ENCODE results near the gene LARP4.

The LARP4 gene

DNA sequence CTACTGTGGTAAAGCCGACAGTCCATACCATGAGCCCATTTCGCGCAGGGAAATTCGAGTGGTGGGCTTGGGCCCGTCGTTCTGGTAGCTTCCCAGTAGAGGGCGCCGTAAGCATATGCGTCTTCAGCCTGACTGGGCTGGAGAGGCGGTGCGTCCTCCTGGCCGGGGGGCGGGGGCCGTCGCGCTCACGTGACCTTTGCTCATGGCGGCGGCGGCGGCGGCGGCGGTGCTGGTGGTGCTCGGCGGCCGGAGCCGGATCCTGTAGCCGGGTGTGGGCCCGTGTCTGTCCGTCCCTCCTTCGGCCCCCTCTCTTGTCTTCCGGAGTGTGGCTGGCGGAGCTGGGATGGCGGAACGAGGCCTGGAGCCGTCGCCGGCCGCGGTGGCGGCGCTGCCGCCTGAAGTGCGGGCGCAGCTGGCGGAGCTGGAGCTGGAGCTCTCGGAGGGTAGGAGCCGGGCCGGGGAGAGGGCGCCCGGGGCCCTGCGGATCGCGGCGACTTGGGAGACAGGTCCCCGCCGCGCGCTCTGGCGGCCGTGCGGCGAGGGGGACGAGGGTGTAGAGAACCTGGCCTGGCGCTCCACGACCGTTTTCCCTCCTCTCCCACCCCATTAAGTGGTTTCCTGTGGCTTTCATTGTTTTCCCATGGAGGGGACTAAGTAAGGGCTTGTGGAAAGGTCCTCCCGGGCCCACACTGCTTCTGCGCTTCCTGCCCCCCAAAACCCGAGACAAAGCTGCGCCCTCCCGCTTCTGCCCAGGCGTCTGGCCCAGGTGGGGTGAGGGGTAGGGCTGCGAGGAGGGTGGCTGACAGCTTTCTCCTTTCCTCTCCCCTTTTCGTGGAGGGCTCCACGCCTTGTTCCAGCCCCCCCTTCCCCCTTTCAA, 104.4 kb downstream of the LARP4 start, which contains the start of gene DIP2B:
Gene DIP2B, plus strand, starts transcription at position 188 of the 877 bp plus-strand sequence. Its CDS starts 156 bp downstream, at position 344.
- peaks cover 0 to 4% of the 10 kb centered on the region in 2 donors for H3K9me3 Mint-ChIP-seq
- H3K4me3 Mint-ChIP-seq: peak within 1 kb of the TSS; percentile 83 to 99
- peak within 1 kb of the TSS; percentile 87 to 98 for H3K27ac Mint-ChIP-seq
- peaks cover 47% of the 10 kb centered on the region for H3K4me1 Mint-ChIP-seq
- no peaks in the 10 kb centered on the region for H3K27me3 Mint-ChIP-seq
- peak; percentile 94 for ATAC-seq
- peak; percentile 95 to 96 for DNase-seq

DNA sequence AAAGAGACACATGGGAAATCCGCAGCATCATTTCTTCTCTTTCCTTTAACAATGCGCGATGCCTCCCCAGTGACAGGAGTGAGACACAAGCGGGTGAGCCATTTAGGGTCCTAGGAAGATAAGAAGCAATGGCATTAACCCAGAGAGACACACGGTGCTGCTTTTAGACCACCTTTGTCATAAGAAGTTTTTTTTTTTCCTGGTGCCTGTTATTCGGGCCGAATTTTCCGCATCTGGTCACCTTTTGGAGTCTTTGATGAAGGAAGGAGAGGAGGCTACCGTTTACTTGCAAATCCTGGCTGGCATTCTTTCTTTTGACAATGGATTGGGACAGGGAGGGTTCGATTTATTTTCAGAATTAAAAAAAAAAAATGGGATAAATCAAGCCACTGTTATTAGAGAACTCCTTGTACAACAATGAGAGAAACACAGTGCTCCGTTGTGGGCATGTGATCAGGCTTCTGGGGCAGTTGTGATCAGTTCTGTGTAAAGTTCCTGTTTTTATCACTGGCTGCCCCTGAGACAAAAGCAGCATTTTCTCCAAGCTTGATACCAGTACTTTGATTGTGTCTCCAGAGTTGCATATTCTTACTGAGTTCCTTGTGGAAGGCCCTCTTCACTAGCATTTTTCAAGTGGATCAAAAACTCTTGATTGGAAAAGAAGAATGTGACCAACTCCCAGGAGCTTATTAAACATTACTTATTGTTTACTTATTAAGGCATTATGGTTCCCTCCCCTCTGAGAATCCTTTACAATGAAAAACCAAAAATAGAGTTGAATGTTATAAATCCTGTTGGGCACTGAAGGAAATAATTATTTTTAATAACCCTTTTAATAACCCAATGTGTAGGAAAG, 105.2 kb downstream of the LARP4 start:
- H3K9me3 Mint-ChIP-seq: peaks cover 0 to 3% of the 10 kb centered on the region in 2 donors
- peak overlapping the region; percentile 83 to 99 for H3K4me3 Mint-ChIP-seq
- ATAC-seq (no peak), DNase-seq (no peak)
- H3K27me3 Mint-ChIP-seq: no peaks in the 10 kb centered on the region
- H3K27ac Mint-ChIP-seq: peak overlapping the region; percentile 87 to 98
- peaks cover 53% of the 10 kb centered on the region for H3K4me1 Mint-ChIP-seq

DNA sequence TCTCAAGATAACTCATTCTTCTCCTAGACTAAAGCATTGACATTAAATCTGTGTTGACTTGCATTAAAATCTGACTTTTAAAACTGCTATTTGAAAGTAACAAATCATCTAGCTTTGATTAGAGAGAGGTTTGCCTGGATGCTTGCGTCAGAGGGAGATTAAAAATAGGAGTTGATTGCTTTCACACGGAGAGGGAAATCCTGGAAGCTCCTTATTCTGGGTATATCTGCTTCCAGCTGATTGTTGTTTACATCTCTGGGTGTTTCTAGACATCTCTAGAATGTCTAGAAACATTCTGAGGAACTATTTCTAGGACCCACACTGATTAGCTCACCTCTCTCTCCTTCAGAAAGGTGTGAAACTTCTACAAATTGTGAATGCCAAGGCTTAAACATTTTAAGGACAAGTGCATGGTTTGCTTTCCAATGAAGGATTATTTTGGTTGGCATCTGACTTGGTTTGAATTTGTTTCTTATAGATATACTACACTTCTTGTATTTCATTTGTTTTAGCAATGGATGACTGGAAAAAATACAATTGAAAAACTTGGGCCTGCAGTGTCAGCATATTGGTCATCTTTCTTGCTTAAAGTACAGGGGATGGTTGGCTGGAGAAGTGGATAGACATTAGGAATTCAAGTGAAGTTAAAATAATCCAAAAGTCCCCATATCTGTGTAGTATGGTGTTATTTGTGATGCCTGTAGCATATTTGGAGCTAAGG, 106.2 kb downstream of the LARP4 start:
- DNase-seq: no peak
- Mint-ChIP-seq H3K4me3 (peak overlapping the region; percentile 83 to 99), H3K27me3 (no peaks in the 10 kb centered on the region), H3K27ac (no peak overlapping the region), H3K4me1 (peaks cover 53% of the 10 kb centered on the region), H3K9me3 (no peaks in the 10 kb centered on the region)
- no peak for ATAC-seq

DNA sequence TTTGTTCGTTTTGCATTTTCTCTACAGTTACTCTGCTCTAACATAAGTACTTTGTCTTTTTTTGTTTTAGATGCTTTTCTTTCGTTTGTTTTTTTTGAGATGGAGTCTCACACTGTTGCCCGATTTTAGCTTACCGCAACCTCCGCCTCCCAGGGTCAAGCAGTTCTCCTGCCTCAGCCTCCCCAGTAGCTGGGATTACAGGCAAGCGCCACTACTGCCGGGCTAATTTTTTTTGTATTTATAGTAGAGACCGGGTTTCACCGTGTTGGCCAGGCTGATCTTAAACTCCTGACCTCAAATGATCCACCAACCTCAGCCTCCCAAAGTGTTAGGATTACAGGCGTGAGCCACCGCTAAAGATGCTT, 106.8 kb downstream of the LARP4 start:
- H3K27ac Mint-ChIP-seq: peak overlapping the region; percentile 13 to 20
- peaks cover 56% of the 10 kb centered on the region for H3K4me1 Mint-ChIP-seq
- no peaks in the 10 kb centered on the region for H3K9me3 Mint-ChIP-seq
- H3K4me3 Mint-ChIP-seq: peak overlapping the region; percentile 83 to 99
- no peaks in the 10 kb centered on the region for H3K27me3 Mint-ChIP-seq
- ATAC-seq (no peak), DNase-seq (no peak)

DNA sequence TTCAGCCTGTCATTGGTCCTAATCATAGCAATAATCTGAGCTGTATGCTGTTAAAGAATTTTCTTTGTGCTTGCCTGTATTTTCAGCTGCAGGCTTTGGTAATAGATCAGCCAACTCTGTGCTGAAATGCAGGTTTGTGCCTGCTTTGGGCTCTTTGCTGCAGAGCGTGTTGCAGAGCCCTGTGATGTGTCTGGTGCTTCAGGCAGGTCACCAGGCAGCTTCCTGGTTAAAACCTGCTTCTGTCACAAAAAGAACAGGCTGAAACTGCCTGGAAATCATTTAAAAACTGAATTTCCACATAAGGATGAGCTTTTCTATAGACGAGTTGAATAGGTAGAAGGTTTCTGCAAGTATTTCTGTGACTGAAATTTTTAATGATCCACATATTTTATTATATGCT, 107.2 kb downstream of the LARP4 start:
- ATAC-seq (no peak), DNase-seq (no peak)
- Mint-ChIP-seq H3K9me3 (no peaks in the 10 kb centered on the region), H3K27me3 (no peaks in the 10 kb centered on the region), H3K4me3 (peak overlapping the region; percentile 83 to 99), H3K27ac (peak overlapping the region in 1 of 2 donors; percentile 37), H3K4me1 (peaks cover 60% of the 10 kb centered on the region)

DNA sequence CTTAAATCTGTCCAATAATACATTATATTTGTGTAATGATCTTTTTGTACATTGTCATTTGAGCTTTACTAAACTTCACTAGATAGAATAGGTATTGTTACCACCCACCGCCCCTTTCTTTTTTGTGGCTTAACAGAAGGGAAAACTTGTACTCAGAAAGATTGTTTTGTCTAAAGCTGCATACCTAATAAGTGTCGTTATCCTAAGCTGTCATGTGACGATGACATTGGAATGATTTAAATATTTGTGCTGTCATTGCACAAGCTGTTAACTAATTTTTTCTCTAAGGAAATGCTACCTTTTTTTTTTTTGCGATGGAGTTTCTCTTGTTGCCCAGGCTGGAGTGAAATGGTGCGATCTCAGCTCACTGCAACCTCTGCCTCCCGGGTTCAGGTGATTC, 107.7 kb downstream of the LARP4 start:
- DNase-seq (no peak), ATAC-seq (no peak)
- no peaks in the 10 kb centered on the region for H3K9me3 Mint-ChIP-seq
- H3K4me3 Mint-ChIP-seq: peak overlapping the region; percentile 83 to 99
- peaks cover 62% of the 10 kb centered on the region for H3K4me1 Mint-ChIP-seq
- H3K27me3 Mint-ChIP-seq: no peaks in the 10 kb centered on the region
- H3K27ac Mint-ChIP-seq: peak overlapping the region in 1 of 2 donors; percentile 86

DNA sequence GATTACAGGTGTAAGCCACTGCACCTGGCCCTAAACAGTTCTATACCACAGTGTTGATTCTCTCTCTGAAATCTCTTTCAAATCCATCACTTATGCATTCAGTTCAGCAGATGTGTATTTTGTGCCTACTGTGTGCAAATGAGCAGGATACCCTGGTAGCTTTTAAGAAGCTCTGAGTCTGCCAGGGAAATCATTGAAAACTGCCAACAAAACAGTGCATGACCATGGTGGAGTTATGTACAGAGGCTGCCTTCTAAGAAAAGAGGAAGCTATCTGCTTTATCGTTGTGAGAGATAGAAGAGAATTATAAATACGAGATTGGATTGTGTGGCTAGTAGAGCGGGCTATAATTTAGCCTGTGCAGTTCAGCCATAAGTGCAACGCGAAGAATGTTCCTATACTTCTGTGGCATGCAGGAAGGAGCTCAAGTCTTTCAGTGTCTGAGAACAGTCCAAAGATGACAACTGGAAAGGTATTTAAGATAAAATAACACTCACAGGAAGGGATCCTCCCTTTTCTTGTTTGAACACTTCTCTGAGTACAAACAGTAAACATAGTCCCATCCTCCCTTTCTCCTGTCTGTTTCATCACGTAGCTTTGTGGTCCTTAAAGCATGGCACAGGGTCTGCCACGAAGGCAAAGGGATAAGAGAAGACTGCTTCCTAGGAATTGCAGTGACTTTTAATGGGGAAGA, 108.4 kb downstream of the LARP4 start:
- DNase-seq (no peak), ATAC-seq (no peak)
- Mint-ChIP-seq H3K27me3 (no peaks in the 10 kb centered on the region), H3K9me3 (no peaks in the 10 kb centered on the region), H3K4me3 (peak overlapping the region; percentile 83 to 99), H3K27ac (peak overlapping the region in 1 of 2 donors; percentile 86), H3K4me1 (peaks cover 67% of the 10 kb centered on the region)

DNA sequence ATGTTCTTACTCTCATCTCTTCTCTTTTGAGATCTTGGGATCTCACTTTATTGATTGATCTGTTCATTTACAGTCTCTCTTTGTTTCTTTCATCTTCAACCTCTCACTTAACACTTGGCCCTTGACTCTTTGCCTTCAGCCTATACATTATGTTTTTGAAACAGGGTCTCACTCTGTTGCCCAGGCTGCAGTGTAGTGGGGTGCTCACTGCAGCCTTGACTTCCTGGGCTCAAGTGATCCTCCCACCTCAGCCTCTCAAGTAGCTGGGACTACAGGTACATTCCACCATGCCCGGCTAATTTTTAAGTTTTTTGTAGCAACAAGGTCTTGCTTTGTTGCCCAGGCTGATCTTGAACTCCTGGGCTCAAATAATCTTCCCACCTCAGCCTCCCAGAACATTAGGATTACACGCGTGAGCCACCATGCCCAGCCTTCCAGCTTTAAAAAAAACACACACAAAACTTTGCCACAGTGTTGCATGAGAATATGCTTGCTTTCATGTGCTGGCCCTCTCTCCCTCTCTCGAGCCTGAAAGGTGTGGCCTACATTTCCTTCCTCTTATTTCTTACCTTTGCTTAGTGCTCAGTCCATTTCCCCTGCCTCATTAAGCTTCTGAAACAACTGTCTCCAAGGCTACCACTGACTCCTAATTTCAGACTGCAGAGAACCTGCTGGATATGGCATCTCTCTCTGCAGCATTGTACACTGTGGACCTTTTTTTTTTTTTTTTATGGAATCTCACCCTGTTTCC, 114.0 kb downstream of the LARP4 start:
- Mint-ChIP-seq H3K4me3 (peak overlapping the region in 1 of 2 donors; percentile 18), H3K27ac (peak overlapping the region; percentile 13 to 58), H3K9me3 (no peaks in the 10 kb centered on the region), H3K27me3 (no peaks in the 10 kb centered on the region), H3K4me1 (peaks cover 62% of the 10 kb centered on the region)
- DNase-seq (no peak), ATAC-seq (no peak)

DNA sequence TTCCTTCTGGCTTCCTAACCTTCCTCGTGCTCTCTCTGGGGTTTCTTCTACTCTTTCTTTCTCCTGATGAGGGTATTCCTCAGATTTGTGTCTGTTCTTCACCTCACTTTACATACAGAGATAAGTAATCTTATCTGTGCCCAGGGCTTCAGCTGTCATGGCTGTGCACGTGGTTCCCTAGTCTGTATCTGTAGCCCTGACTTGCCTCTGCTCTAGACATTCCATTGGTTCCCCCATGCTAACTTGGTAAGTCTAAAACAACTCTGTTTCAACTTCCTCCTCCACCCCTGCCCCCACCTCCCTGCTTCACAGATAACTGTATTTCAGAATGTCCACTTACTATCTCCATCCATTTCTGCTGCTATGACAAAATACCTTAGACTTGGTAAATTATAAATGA, 114.9 kb downstream of the LARP4 start:
- Mint-ChIP-seq H3K27me3 (no peaks in the 10 kb centered on the region), H3K4me3 (peak overlapping the region; percentile 1 to 35), H3K9me3 (no peaks in the 10 kb centered on the region), H3K27ac (peak overlapping the region; percentile 14 to 28), H3K4me1 (peaks cover 62% of the 10 kb centered on the region)
- ATAC-seq: no peak
- no peak for DNase-seq

DNA sequence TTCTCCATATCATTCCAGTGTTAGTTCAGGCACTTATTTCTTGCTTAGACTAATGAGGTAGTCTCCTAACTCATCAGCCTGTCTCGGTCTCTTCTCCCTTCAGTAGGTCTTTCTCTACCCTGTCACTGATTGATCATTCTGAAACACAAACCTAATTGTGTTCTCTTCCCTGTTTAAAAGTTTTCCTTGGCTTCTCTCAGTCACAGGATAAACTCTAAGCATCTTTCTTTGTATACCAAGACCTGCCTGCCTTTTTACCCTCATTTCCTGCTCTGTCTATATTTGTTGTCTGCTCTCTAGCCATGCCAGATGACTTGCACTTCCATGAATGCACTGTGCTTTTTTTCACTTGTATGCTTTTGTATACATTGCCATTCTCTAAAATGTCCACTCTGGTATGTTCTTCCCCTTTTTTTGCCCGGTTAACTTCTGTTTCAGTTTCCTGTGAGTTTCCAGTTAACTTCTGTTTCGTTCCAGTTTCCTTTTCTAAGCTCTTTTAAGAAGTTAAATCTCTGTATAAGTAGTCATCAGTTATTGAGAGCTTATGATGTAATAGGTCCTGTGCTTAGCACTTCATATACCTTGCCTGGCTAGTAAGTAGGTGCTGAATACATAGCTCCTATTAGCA, 116.8 kb downstream of the LARP4 start:
- H3K27me3 Mint-ChIP-seq: no peaks in the 10 kb centered on the region
- no peaks in the 10 kb centered on the region for H3K9me3 Mint-ChIP-seq
- peaks cover 69% of the 10 kb centered on the region for H3K4me1 Mint-ChIP-seq
- H3K27ac Mint-ChIP-seq: no peak overlapping the region
- DNase-seq (no peak), ATAC-seq (peak; percentile 96)
- no peak overlapping the region for H3K4me3 Mint-ChIP-seq

DNA sequence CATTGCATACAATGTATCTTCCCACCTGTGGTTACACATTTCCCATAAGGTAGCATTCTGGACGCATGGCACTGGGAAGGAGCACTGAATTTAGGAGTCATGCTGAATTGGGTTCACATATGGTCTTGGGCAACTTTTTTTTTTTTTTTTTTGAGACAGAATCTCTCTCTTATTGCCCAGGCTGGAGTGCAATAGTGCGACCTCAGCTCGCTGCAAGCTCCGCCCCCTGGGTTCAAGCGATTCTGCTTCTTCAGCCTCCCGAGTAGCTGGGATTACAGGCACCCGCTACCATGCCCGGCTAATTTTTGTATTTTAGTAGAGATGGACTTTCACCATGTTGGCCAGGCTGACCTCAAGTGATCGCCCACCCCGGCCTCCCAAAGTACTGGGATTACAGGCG, 117.4 kb downstream of the LARP4 start:
- Mint-ChIP-seq H3K27me3 (no peaks in the 10 kb centered on the region), H3K4me1 (peaks cover 69% of the 10 kb centered on the region), H3K27ac (no peak overlapping the region), H3K9me3 (no peaks in the 10 kb centered on the region), H3K4me3 (no peak overlapping the region)
- no peak for DNase-seq
- ATAC-seq: peak; percentile 19

DNA sequence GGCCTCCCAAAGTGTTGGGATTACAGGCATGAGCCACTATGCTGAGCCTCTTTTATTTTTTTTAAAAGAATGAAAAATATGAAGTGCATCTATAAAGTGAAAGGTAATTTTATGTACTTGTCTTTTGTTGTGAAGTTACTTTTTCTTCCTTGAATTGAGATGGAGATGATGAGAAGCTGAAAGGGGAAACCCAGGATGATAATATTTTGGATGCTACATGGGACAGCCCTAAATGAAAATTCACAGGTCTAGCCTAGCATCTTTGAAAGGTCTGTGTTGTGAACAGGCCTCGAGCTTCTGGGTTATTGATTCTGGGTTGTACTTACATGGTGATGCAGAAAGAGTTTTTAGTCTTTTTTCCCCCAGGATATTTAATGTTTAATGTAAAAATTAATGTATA, 118.7 kb downstream of the LARP4 start:
- no peaks in the 10 kb centered on the region for H3K9me3 Mint-ChIP-seq
- H3K27me3 Mint-ChIP-seq: no peaks in the 10 kb centered on the region
- peaks cover 66% of the 10 kb centered on the region for H3K4me1 Mint-ChIP-seq
- peak overlapping the region in 1 of 2 donors; percentile 54 for H3K27ac Mint-ChIP-seq
- ATAC-seq (no peak), DNase-seq (no peak)
- peak overlapping the region in 1 of 2 donors; percentile 78 for H3K4me3 Mint-ChIP-seq

DNA sequence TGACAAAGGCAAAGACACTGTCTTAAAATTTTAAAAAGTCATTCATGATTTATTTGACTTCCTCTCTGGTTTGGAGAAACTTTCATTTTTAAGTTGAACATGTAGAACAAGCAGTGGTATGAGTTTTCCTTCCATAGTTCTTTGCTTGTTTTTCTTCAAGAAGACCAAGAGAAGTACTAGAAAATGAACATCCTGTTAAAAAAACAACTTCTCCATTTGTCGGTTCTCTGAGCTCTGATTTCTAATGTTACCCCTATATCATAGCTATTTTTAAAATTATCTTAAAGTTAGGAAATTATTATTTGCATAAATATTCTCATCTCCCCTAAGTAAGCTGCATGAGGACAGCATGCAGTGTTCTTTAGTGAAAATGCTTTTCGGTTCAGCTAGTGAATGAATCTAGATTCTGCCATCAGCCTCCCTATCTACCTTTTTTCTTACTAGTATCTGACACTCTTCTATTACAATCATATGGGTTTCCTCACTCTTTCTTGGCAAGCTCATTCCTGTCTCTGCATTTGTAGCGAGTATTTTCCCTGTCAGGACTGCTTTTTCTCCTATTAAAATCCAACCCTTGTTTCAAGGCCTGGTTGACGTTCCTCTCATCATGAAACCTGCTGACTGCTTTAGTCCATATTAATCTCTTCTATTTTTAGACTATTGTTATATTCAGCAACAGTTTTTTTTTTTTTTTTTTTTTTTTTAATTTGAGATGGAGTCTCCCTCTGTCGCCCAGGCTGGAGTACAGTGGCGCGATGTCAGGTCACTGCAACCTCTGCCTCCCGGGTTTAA, 119.9 kb downstream of the LARP4 start:
- ATAC-seq: no peak
- no peaks in the 10 kb centered on the region for H3K9me3 Mint-ChIP-seq
- H3K4me3 Mint-ChIP-seq: peak overlapping the region; percentile 64 to 78
- H3K27me3 Mint-ChIP-seq: no peaks in the 10 kb centered on the region
- DNase-seq: no peak
- peak overlapping the region; percentile 55 to 87 for H3K27ac Mint-ChIP-seq
- peaks cover 60% of the 10 kb centered on the region for H3K4me1 Mint-ChIP-seq
